PC-9 (cell line): ENCODE measurements around the gene WNT1. TPM values are rescaled to one million over a fixed set of nuclear protein-coding genes. Genes with fewer than 3 reads are reported as not detected.

Experiments
- BruUV-seq: library from RNA; stranded (reverse); fragments of 400-500 nt; replicated peaks from 2 replicates; lab custom pipeline; 2021; lab: Mats Ljungman, UMichigan
- CTCF ChIA-PET: fragments of 300-600 bp; sonication (Branson Sonifier 250); formaldehyde crosslinking; loops from one replicate; lab custom pipeline; 2022; ENCODE audit warnings: antibody characterized with exemption; lab: Charles Lee
- POLR2A ChIA-PET: fragments of 300-600 bp; sonication (Branson Sonifier 250); formaldehyde crosslinking; loops from one replicate; lab custom pipeline; 2022; ENCODE audit warnings: antibody characterized with exemption; ENCODE audit not compliant: unreplicated experiment; lab: Charles Lee
- DNase-seq, 2 experiments: peaks; one replicate each; pipeline versions ENCODE4 v3.0.0 to v3.0.0-alpha.2; 2015 to 2022; ENCODE audit warnings: mixed read lengths in 1 of 2
- H2AFZ ChIP-seq: fragments of 200-600 bp; sonication (generic); 2 replicates; pipeline ENCODE4 v1.8.1; 2017; ENCODE audit warnings: antibody characterized with exemption
- H3F3A ChIP-seq: fragments of 200-600 bp; sonication (generic); 2 replicates; pipeline ENCODE4 v1.8.1; 2017; ENCODE audit warnings: antibody characterized with exemption, mild to moderate bottlenecking, low read depth; ENCODE audit not compliant: insufficient read depth
- H3K27ac ChIP-seq: fragments of 200-600 bp; sonication (generic); 2 replicates; pipeline ENCODE4 v1.6.1; 2016; ENCODE audit warnings: mixed run types
- H3K27me3 ChIP-seq: fragments of 200-600 bp; sonication (generic); 2 replicates; pipeline ENCODE4 v1.6.1; 2016; ENCODE audit warnings: low read depth, mixed run types; ENCODE audit not compliant: insufficient read depth
- H3K36me3 ChIP-seq: fragments of 200-600 bp; sonication (generic); 2 replicates; pipeline ENCODE4 v1.6.1; 2016; ENCODE audit warnings: low read depth, mixed run types
- H3K4me1 ChIP-seq: fragments of 200-600 bp; sonication (generic); replicated peaks from 2 replicates; pipeline ENCODE4 v1.6.1; 2016; ENCODE audit warnings: mixed run types; ENCODE audit not compliant: insufficient read depth
- H3K4me2 ChIP-seq: fragments of 200-600 bp; sonication (generic); 2 replicates; pipeline ENCODE4 v1.6.1; 2017; ENCODE audit warnings: mixed run types
- H3K4me3 ChIP-seq: fragments of 200-600 bp; sonication (generic); 2 replicates; pipeline ENCODE4 v1.6.1; 2016; ENCODE audit warnings: mixed run types
- H3K79me2 ChIP-seq: fragments of 200-600 bp; sonication (generic); 2 replicates; pipeline ENCODE4 v1.6.1; 2017; ENCODE audit warnings: low read depth, mixed run types
- H3K9me2 ChIP-seq: fragments of 200-600 bp; sonication (generic); 2 replicates; pipeline ENCODE4 v1.8.1; 2017; ENCODE audit warnings: mild to moderate bottlenecking; ENCODE audit not compliant: insufficient read depth
- H3K9me3 ChIP-seq: fragments of 200-600 bp; sonication (generic); 2 replicates; pipeline ENCODE4 v1.8.1; 2016; ENCODE audit warnings: low read depth; ENCODE audit not compliant: insufficient read depth
- H4K20me1 ChIP-seq: fragments of 200-600 bp; sonication (generic); 2 replicates; pipeline ENCODE4 v1.8.1; 2017; ENCODE audit not compliant: insufficient read depth
- CTCF ChIP-seq: fragments of 200-600 bp; sonication (generic); conservative IDR thresholded peaks from 2 replicates; pipeline ENCODE4 v1.6.1; 2017; ENCODE audit warnings: mixed run types, antibody characterized with exemption, mild to moderate bottlenecking, moderate library complexity
- EZH2 ChIP-seq: fragments of 200-600 bp; sonication (generic); IDR thresholded peaks from 2 replicates; pipeline ENCODE4 v1.8.0; 2017; ENCODE audit warnings: antibody characterized with exemption, low read depth
- intact Hi-C: fragments of 100-400 bp; cut with micrococcal nuclease; formaldehyde crosslinking; loops from one replicate; pipeline ENCODE4 v1.10.0; 2022; ENCODE audit not compliant: unreplicated experiment
- total RNA-seq: library from RNA; stranded (reverse); gene quantifications from 2 replicates; pipeline ENCODE4 v1.2.3, GENCODE V29; 2021

Gene WNT1
- total RNA-seq, 1 experiment from 2014 or later = not detected

- ChIA-PET CTCF (interaction anchor here (0.6 kb wide), 1 partner anchor 1036 kb away, joined by 4 read pairs; no protein-coding TSS in a partner anchor), POLR2A (no interaction called here)
- Histone ChIP-seq H3K36me3 (peaks cover 43% of the 10 kb centered on the region), H4K20me1 (peaks cover 32% of the 10 kb centered on the region), H3K27ac (no peak overlapping the region), H3F3A (peaks cover 32% of the 10 kb centered on the region), H3K9me2 (no peaks in the 10 kb centered on the region), H3K4me2 (no peak overlapping the region), H3K27me3 (no peaks in the 10 kb centered on the region), H3K4me1 (no peaks in the 10 kb centered on the region), H3K4me3 (no peak overlapping the region), H2AFZ (no peak overlapping the region), H3K9me3 (no peaks in the 10 kb centered on the region), H3K79me2 (no peaks in the 10 kb centered on the region)
- no TSS peak for BruUV-seq
- TF ChIP-seq CTCF (no peak), EZH2 (no peak)
- DNase-seq = no peak
- intact Hi-C loops = no loop called here
These were observed 45.2 kb upstream of the WNT1 start for GRCh38 chr12:48932878-48933277.

GRCh38 chr12:48933664-48934311, 44.3 kb upstream of the WNT1 start:
- peaks cover 43% of the 10 kb centered on the region for H3K36me3 ChIP-seq
- intact Hi-C loops = no loop called here
- H3K9me3 ChIP-seq = no peaks in the 10 kb centered on the region
- CTCF ChIA-PET = interaction anchor here (0.6 kb wide), 1 partner anchor 1037 kb away, joined by 4 read pairs; no protein-coding TSS in a partner anchor
- no peaks in the 10 kb centered on the region for H3K27me3 ChIP-seq
- no peak overlapping the region for H3K4me3 ChIP-seq
- H3F3A ChIP-seq = peaks cover 33% of the 10 kb centered on the region; the same call in 1 of the 2 replicates
- H3K4me1 ChIP-seq = no peaks in the 10 kb centered on the region
- no peak overlapping the region for H2AFZ ChIP-seq
- BruUV-seq = no TSS peak
- no peaks in the 10 kb centered on the region for H3K9me2 ChIP-seq
- no peaks in the 10 kb centered on the region for H3K79me2 ChIP-seq
- no peak overlapping the region for H3K27ac ChIP-seq
- DNase-seq = no peak
- peaks cover 34% of the 10 kb centered on the region for H4K20me1 ChIP-seq
- H3K4me2 ChIP-seq = no peak overlapping the region
- TF ChIP-seq EZH2 = no peak
- TF ChIP-seq CTCF = no peak
- POLR2A ChIA-PET = no interaction called here

- ChIA-PET CTCF (no interaction called here), POLR2A (no interaction called here)
- Histone ChIP-seq H3K79me2 (no peaks in the 10 kb centered on the region), H3F3A (peaks cover 33% of the 10 kb centered on the region; the same call in 1 of the 2 replicates), H3K4me2 (no peak overlapping the region), H3K9me2 (no peaks in the 10 kb centered on the region), H3K9me3 (no peaks in the 10 kb centered on the region), H4K20me1 (peaks cover 37% of the 10 kb centered on the region), H3K27me3 (no peaks in the 10 kb centered on the region), H2AFZ (no peak overlapping the region), H3K4me3 (no peak overlapping the region), H3K4me1 (no peaks in the 10 kb centered on the region), H3K36me3 (peaks cover 43% of the 10 kb centered on the region), H3K27ac (no peak overlapping the region)
- intact Hi-C loops = no loop called here
- TF ChIP-seq CTCF (no peak; the same call in 1 of the 2 replicates), EZH2 (no peak)
- BruUV-seq = no TSS peak
- no peak for DNase-seq
These were observed 43.8 kb upstream of the WNT1 start for GRCh38 chr12:48934312-48934706.
